HG03469 (cell line): ENCODE data around the gene FRMD4A.
"Not testable (repeated sequence)": the region's sequence is repeated elsewhere in the genome, so short reads cannot be mapped to it uniquely, and the experiment has no call there.

Experiments
- ATAC-seq: cut with Tn5 transposase; IDR thresholded peaks from one replicate; pipeline ENCODE4 v1.9.1; 2021; ENCODE audit warnings: mild to moderate bottlenecking, moderate library complexity, moderate number of reproducible peaks; ENCODE audit not compliant: unreplicated experiment

FRMD4A gene

GRCh38 chr10:14244147-14244546 is 86.6 kb downstream of the FRMD4A start:
- no peak for ATAC-seq

DNA sequence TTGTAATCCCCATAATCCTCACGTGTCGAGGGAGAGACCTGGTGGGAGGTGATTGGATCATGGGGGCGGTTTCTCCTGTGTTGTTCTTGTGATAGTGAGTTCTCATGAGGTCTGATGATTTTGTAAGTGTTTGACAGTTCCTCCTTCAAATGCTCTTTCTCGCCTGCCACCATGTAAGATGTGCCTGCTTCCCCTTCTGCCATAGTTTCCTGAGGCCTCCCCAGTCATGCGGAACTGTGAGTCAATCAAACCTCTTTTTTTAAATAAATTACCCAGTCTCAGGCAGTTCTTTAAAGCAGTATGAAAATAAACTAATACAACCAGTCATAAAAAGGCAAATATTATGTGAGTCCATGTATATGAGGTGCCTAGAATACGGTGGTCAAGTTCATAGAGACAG is 87.5 kb downstream of the FRMD4A start:
- ATAC-seq, result no peak

DNA sequence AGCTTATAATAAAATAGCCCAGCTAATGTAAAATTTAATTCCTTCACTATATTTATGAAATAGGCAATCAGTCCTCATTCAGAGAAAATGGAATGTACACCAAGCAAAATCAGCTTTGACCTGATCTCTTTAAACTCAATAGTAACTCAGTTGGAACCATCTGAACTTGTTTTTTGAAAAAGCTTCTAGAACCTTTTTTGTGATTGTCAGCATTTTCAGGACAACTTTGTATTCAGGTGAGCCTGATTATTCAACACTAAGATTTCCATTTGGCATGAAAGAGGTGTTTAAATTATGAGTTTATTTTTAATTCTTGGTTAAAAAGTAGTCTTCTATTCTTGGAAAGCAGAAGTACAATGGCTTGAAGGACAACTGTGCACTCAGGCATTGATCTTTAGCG is 89.5 kb downstream of the FRMD4A start:
- no peak for ATAC-seq

DNA sequence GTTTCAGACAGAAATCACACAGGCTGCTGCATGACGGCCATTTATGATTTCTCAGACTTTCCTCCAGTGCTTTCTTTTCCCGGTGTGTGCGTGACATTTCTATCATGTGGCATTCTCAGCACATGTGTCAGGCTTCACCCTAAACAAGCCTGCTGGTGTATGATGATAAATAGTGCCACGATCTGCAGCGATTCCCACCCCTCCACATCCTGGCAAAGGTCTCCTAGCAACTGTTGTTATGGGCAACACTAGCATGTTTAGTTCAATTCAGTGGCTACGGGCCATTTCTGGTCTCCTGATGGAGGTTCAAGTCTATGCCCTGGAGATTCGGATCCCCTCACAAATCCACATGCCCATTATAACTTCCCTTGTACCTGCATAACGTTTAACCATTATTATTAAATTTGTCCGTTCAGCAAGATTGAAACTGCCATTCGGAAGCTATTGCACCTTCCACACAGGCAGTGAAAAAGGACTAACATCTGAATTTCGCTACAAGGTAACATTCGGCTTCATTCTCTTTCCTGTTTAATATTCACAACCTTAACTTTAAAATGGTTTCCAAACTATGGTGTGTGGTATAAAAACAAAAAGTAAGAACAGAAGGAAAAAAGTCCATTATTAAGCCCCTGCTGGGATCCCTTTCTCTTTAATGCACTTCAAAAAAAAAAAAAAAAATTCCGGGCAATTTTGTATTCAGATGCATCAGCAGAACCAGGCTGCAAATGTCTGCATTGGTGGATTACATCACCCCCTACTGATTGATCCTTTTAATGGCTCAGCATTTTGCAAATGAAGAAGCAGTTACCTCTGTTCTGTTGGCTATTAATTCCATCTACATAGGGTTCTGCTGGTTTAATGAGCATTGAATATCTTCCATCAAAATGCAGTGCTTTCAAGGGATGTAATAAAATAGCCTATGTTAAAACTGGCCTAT is 90.2 kb downstream of the FRMD4A start:
- no peak for ATAC-seq

DNA sequence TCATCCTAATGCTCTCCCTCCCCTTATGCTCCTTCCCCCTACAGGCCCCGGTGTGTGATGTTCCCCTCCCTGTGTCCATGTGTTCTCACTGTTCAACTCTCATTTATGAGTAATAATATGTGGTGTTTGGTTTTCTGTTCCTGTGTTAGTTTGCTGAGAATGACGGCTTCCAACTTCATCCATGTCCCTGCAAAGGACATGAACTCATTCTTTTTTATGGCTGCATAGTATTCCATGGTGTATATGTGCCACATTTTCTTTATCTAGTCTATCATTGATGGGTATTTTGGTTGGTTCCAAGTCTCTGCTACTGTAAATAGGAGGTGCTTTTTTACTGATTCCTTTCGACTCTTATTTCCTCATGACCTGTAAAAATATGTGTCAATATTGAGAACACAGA is 92.1 kb downstream of the FRMD4A start:
- not testable (repeated sequence) for ATAC-seq

DNA sequence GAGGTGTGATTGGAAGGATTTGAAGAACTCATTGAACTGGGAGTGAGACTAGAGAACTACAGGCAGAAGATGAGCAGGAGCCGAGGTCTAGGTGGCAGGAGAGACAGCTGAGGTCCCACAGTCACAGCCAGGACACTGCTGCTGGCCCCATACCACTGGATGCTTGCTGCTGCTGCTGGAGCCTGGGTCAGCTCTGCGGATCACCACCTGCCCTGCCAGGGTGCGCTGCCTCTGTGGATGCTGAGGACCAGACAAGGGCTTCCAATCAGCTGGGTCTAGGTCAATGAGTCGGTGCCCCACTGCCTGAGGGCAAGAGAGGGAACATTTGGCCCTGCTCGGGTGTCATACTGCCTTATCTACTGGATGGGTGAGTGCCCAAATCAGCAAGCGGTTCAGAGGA is 94.4 kb downstream of the FRMD4A start:
- no peak for ATAC-seq

- no peak for ATAC-seq
Measured at GRCh38 chr10:14235566-14236195, 95.0 kb downstream of the FRMD4A start.

GRCh38 chr10:14233566-14233965 is 97.2 kb downstream of the FRMD4A start:
- no peak for ATAC-seq

DNA sequence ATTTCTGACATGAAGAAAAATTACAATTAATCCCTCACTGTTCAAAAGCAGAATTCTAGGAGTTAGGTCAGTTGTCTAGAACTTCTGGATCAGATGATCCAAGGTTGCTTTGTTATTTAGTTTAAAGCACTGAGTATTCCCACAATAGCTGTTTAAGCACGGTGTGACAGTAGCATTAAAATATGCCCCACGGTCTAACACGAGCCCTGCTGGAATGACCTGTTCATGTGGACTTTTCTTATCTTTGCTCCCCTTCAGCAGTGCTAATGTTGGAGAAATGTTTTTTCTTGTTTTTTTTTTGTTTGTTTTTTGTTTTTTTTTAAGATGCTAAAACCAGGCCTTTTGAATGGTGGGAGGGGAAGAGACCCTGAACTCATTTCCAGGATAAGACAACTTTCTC is 101.9 kb downstream of the FRMD4A start:
- not testable (repeated sequence) for ATAC-seq

GRCh38 chr10:14225379-14225778 is 105.3 kb downstream of the FRMD4A start:
- ATAC-seq, result no peak

DNA sequence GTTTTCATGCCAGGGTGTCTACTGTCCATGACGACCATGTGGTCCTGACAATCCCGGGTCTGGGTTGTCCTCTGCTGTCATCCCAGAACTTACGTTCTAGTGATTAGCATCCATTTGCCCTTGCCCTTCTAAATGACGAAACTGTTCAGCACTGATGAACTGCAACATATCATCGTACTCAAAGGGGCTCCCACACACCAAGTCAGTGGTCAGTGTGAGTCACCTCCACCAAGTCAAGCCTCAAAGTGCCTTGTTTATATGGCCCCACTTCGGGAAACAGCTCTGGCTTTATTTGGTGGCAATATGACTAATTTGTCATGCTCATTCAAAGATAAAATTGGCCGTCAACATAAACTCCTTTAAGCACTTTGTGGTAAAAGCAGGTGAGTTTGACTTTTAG is 110.7 kb downstream of the FRMD4A start:
- ATAC-seq, result no peak

DNA sequence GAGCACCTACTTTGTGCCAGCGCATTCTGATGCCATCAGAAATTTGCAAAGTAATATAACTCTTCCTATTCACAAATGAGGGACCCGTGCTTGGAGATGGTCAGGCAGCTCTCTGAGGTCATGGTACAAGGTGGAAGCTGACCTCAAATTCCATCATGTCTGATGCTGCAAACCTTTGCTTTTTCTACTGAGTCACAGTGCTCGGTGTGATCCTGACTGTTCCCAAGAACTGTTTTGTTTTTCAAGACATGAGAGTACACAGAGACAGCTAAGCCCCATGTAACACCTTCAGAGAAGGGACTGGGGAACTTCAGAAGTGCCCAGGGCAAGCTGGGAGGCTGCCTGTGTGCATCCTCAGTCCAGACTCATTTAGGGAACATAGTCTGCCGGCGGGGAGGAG is 111.3 kb downstream of the FRMD4A start:
- ATAC-seq, result no peak

- ATAC-seq, result no peak
Measured at GRCh38 chr10:14215641-14216040, 115.1 kb downstream of the FRMD4A start.

GRCh38 chr10:14213703-14214102 is 117.0 kb downstream of the FRMD4A start:
- ATAC-seq, result not testable (repeated sequence)

DNA sequence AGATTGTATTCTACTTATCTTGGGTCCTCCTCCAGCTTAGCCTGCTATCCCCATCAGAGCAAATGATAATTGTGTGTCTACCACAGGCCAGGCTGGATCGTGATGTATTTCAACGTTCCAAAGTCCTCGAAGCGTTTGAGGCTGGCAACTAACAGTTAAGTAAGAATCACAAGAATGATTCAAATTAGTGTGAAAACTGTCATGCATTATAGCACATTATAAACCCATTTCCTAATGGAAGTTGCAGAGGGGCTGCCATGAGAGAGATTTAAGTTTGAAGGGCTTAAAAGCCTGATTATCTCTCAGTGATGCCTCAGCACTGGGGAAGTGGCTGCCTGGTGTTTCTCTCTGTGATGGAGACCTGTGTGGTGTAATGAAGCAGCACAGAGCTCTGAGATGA is 119.1 kb downstream of the FRMD4A start:
- ATAC-seq, result no peak

DNA sequence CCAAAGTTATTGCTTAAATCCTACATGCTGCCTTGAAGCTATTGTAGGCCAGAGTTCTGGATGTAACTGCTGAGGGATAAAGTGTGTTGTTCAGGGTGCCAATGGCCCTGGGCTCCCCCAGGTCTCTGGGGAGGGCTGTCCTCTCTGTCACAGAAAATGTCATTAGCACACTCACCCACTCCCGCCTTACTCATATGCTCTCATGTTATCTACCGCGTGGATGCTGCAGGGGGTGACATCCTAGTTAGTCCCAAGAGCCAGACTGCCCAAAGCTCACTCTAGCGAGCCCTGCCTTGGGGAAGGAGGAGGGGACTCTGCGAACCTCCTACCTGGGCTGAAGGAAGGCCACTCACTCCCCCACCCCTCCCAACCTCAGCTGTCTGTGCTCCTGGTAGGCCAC is 122.5 kb downstream of the FRMD4A start:
- no peak for ATAC-seq

DNA sequence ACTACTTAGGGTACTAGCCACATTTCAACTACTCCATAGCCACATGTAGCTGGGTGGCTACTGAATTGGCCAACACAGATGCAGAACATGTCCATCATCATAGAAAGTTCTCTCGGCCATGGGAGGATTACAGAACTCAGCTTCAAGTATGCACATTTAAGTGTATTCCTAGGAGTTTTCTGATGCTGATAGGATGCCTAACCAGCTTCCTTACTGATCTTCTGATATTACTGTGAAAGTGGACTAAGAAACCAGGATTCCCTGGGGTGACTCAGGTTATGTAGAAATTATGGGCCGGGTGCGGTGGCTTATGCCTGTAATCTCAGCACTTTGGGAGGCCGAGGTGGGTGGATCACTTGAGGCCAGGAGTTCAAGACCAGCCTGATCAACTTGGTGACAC is 125.5 kb downstream of the FRMD4A start:
- no peak for ATAC-seq

GRCh38 chr10:14200698-14201544 is 129.8 kb downstream of the FRMD4A start:
- no peak for ATAC-seq

DNA sequence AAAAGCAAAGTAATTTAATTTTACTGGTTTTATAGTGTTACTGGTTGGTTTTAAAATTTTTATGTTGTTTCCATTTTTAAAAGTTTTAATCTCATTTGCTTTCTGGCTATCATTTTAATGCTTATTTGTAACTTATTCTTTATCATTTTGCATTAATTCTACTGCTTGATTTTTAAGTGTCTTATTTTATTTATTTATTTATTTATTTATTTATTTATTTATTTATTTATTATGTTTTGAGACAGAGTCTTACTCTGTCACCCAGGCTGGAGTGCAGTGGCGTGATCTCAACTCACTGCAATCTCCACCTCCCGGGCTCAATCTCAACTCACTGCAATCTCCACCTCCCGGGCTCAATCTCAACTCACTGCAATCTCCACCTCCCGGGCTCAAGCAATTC is 131.6 kb downstream of the FRMD4A start:
- ATAC-seq, result not testable (repeated sequence)

- ATAC-seq, result no peak
Measured at GRCh38 chr10:14198078-14198477, 132.6 kb downstream of the FRMD4A start.

GRCh38 chr10:14196113-14196512 is 134.6 kb downstream of the FRMD4A start:
- no peak for ATAC-seq
